Stimulated activated CD8-positive, alpha-beta memory T cell treated with anti-CD3 and anti-CD28 coated beads, Interleukin-4, amount 100 ng/mL, for 4 hours (primary cell): ENCODE measurements around the gene IL23R.
"Not testable (repeated sequence)": the region's sequence is repeated elsewhere in the genome, so short reads cannot be mapped to it uniquely, and the experiment has no call there.

Source experiments
- DNase-seq, 2 donors: peaks; one replicate each; pipeline ENCODE4 v3.0.0-alpha.2; 2020; ENCODE audit warnings: low read depth in 2 of 2, low spot score in 1 of 2

IL23R gene

GRCh38 chr1:67191668-67192520 lies 25.6 kb downstream of the IL23R start:
- no peak for DNase-seq

- no peak for DNase-seq
Observed at GRCh38 chr1:67192902-67193301, 26.6 kb downstream of the IL23R start.

GRCh38 chr1:67193704-67194103 lies 27.4 kb downstream of the IL23R start:
- no peak for DNase-seq

GRCh38 chr1:67194209-67194863 lies 28.1 kb downstream of the IL23R start:
- no peak for DNase-seq

GRCh38 chr1:67200755-67201154 lies 34.5 kb downstream of the IL23R start:
- DNase-seq: no peak

- no peak for DNase-seq
Observed at GRCh38 chr1:67201891-67202290, 35.6 kb downstream of the IL23R start.

GRCh38 chr1:67204298-67204980 lies 38.2 kb downstream of the IL23R start:
- DNase-seq: no peak

GRCh38 chr1:67207398-67207797 lies 41.1 kb downstream of the IL23R start:
- not testable (repeated sequence) for DNase-seq

GRCh38 chr1:67208217-67208616 lies 42.0 kb downstream of the IL23R start:
- DNase-seq: no peak

GRCh38 chr1:67209521-67209920 lies 43.3 kb downstream of the IL23R start:
- no peak for DNase-seq

- no peak for DNase-seq
Observed at GRCh38 chr1:67211589-67212563, 45.6 kb downstream of the IL23R start.

- DNase-seq: no peak
Observed at GRCh38 chr1:67213164-67213563, 46.9 kb downstream of the IL23R start.

GRCh38 chr1:67213948-67214347 lies 47.7 kb downstream of the IL23R start:
- no peak for DNase-seq

GRCh38 chr1:67214420-67215174 lies 48.3 kb downstream of the IL23R start:
- peak in 1 of 2 donors; percentile 28 for DNase-seq

GRCh38 chr1:67216401-67216800 lies 50.1 kb downstream of the IL23R start:
- no peak for DNase-seq

- no peak for DNase-seq
Observed at GRCh38 chr1:67217417-67217816, 51.2 kb downstream of the IL23R start.

GRCh38 chr1:67217938-67218337 lies 51.7 kb downstream of the IL23R start:
- no peak for DNase-seq

- no peak for DNase-seq
Observed at GRCh38 chr1:67224856-67225255, 58.6 kb downstream of the IL23R start.

GRCh38 chr1:67226688-67227087 lies 60.4 kb downstream of the IL23R start:
- no peak for DNase-seq

GRCh38 chr1:67227196-67227595 lies 60.9 kb downstream of the IL23R start:
- DNase-seq: no peak
